ENCODE data around the gene OR5W2.
"Not testable (repeated sequence)": the region's sequence is repeated elsewhere in the genome, so short reads cannot be mapped to it uniquely, and the experiment has no call there.

DNA sequence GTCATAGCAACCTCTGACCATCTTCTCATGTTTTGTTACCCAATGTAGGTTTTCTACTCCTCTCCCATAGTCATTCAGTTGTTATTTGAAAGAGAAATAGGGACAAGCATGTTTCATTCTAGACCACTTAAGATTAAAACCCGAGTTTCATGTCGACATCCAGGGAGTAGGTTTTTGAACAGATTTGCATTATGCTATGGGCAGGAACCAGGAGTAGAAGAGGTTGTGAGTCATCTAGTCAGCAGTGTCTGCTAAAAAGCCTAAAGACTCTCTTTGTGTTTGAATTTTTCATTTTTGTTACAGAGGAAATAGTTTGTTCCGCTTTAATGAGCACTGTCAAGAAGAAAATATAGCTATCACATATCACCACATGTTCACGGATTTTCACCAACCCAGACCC is 29.4 kb downstream of the OR5W2 start:
- TF ChIP-seq, protein P1, sequence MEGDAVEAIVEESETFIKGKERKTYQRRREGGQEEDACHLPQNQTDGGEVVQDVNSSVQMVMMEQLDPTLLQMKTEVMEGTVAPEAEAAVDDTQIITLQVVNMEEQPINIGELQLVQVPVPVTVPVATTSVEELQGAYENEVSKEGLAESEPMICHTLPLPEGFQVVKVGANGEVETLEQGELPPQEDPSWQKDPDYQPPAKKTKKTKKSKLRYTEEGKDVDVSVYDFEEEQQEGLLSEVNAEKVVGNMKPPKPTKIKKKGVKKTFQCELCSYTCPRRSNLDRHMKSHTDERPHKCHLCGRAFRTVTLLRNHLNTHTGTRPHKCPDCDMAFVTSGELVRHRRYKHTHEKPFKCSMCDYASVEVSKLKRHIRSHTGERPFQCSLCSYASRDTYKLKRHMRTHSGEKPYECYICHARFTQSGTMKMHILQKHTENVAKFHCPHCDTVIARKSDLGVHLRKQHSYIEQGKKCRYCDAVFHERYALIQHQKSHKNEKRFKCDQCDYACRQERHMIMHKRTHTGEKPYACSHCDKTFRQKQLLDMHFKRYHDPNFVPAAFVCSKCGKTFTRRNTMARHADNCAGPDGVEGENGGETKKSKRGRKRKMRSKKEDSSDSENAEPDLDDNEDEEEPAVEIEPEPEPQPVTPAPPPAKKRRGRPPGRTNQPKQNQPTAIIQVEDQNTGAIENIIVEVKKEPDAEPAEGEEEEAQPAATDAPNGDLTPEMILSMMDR (IDR thresholded peaks at IDR 0.05; ENCODE audit: low read depth, low read length, missing input control), result not testable (repeated sequence)
- TF ChIP-seq RAD21 (IDR thresholded peaks at IDR 0.05); GABPA (IDR thresholded peaks at IDR 0.05 in 1 of 2, conservative IDR thresholded peaks at IDR 0.05 in 1 of 2): not testable (repeated sequence)

Measured in liver (tissue), 3 donors.